GM19239 (cell line): ENCODE results near the gene TIMMDC1.
A peak's percentile ranks its signal among the peaks of the same experiment; 100 is the strongest.

Experiments used
- DNase-seq: peaks from one replicate; pipeline ENCODE4 v3.0.0; 2011; ENCODE audit warnings: low spot score; ENCODE audit not compliant: insufficient read length
- FAIRE-seq: peaks from 2 replicates; lab custom pipeline; 2011; peaks lifted over from hg19 to GRCh38; lab: Jason Lieb, UNC

TIMMDC1 gene, protein sequence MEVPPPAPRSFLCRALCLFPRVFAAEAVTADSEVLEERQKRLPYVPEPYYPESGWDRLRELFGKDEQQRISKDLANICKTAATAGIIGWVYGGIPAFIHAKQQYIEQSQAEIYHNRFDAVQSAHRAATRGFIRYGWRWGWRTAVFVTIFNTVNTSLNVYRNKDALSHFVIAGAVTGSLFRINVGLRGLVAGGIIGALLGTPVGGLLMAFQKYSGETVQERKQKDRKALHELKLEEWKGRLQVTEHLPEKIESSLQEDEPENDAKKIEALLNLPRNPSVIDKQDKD

DNA sequence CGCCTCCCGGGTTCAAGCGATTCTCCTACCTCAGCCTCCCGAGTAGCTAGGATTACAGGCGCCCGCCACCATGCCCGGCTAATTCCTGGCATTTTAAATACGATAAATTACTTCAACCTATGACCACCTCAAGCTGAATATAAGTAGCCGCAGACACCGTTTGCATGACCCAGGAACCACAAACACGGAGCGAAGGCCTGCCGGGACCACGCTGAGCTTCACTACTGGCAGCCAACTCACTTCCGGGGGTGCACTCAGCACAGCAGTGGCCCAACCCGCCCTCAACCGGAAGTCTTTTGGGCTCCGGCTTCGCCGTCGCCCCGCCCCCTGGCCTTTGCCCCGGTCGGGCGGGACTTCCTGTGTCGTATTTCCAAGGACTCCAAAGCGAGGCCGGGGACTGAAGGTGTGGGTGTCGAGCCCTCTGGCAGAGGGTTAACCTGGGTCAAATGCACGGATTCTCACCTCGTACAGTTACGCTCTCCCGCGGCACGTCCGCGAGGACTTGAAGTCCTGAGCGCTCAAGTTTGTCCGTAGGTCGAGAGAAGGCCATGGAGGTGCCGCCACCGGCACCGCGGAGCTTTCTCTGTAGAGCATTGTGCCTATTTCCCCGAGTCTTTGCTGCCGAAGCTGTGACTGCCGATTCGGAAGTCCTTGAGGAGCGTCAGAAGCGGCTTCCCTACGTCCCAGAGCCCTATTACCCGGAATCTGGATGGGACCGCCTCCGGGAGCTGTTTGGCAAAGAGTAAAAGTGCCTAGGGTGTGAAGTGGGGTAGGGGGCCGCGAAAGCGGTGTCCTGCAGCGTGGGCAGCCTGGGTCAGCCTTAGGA lies at the start of gene TIMMDC1:
Gene TIMMDC1 (plus strand): TSS at position 362 of the 826 bp plus-strand sequence. CDS start 187 bp downstream, at position 549.
- DNase-seq = peak; percentile 88
- peak; percentile 98 for FAIRE-seq

DNA sequence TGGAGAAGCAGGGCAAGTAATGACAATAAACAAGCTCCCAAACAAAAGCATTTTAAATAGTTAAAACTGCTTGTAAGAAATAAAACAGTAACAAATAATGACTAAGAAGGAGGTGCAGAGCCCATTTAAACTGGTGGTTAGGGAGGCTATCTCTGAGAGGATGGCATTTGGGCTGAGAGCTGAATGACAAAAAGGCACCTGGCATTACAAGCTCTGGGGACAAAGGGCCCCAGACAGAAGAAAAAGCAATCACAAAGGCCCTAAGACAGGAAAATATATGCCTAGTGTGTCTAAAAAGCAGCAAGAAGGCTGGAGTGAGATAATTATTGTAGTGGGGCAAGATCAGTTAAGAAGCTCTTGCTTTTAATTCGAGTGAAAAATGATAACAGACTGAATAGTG lies 44.5 kb upstream of the TIMMDC1 start:
- FAIRE-seq = no peak
- no peak for DNase-seq

DNA sequence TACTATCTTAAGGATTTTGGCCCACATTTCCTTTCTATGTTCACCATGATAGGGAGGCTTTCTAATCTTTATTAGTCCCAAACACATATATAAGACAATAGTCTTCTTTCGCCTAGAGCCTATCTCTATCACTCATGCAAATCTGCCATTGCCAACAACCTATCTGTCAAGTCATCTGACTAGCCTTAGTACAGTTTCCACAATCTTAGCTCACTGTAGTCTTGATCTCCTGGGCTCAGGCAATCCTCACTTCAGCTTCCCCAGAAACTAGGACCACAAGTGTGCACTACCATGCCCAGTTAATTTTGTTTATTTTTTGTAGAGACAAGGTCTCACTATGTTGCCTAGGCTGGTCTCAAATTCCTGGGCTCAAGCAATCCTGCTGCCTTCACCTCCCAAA lies 41.9 kb upstream of the TIMMDC1 start:
- FAIRE-seq (no peak), DNase-seq (no peak)

DNA sequence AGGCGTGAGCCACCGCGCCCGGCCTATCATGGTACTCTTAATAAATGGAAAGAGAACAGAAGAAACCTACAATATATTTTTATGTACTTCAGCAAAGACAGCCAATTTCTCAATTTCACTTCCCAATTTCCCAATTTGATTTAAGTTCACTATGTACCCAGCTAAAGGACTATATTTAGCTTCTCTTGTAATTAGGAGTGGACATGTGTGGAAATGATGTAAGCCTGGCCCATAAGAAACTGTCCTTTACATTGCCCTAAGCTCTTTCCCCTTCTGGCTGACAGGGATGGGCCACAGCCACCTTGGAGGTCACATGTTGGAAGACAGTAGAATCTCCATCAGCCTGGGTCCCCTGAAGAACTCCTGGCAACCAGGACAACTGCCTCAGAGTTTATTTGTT lies 41.1 kb upstream of the TIMMDC1 start:
- DNase-seq (no peak), FAIRE-seq (no peak)

DNA sequence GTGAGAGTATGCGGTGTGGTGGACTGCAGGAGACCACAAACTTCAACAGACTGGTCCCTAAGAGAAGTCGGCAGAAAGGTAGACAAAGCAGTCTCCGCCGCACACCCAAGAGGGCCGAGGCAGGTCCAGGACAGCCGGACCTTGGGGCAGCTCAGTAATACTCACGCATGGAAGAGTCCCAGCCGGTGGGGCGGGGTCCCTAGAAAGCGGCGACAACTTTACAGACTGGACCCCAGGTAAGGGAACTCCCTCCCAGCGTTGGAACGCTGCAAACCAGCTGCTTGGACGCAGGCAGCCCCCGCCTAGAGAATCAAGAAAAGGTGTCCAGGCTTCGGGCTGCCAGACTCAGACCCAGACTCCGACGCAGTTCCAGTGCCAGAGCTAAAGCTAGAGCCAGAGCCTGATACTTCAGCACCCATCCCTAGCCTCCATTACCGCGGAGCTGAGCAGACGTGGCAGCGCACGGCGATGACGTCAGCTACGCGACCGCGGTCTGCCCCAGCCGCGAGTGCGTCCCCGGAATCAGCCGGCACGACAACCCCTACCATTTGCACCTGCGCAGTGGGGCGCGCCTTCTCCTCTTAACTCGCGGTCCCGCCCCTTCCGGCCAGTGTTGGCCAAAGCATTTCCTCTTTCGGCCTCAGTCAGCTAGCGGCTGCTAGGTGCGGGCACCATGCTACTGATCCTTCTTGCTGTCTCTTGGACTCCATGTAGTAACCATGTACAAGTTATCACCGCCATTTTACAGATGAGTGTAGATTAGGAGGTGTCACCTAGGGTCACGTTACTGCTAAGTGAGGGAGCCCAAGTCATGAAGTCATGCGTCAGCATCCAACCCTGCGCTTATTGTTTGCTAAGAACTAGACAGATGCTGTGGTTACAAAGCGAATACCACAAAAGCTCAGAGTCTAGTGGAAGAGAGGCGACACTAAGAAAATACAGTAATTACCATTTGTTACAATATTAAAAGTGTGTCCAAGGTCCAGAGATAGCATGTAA lies 34.9 kb upstream of the TIMMDC1 start, which contains the start of gene TMEM39A:
Gene TMEM39A (minus strand): TSS at position 445 of the 999 bp plus-strand sequence. CDS start 1,541 bp downstream, outside the sequence.
- DNase-seq (peak; percentile 90), FAIRE-seq (peak; percentile 99)

DNA sequence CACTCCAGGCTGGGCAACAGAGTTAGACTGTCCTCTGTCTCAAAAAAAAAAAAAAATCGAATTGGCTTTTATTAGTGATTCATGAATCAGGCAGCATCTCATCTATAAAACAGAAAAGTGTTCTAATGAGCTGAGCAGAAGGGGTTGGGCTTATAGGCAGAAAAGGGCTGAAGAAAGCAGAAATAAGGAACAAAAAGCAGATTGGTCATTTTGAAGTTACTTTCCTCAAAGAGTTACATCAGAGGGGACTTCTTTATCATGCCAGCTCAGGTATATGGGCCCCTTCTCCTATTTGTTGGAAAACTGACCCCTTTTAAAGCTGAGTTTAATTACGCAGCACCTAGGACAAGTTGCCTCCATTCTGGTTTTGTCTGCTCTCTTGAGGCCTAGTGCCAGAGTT lies 30.3 kb upstream of the TIMMDC1 start:
- DNase-seq = no peak
- peak; percentile 14 for FAIRE-seq

DNA sequence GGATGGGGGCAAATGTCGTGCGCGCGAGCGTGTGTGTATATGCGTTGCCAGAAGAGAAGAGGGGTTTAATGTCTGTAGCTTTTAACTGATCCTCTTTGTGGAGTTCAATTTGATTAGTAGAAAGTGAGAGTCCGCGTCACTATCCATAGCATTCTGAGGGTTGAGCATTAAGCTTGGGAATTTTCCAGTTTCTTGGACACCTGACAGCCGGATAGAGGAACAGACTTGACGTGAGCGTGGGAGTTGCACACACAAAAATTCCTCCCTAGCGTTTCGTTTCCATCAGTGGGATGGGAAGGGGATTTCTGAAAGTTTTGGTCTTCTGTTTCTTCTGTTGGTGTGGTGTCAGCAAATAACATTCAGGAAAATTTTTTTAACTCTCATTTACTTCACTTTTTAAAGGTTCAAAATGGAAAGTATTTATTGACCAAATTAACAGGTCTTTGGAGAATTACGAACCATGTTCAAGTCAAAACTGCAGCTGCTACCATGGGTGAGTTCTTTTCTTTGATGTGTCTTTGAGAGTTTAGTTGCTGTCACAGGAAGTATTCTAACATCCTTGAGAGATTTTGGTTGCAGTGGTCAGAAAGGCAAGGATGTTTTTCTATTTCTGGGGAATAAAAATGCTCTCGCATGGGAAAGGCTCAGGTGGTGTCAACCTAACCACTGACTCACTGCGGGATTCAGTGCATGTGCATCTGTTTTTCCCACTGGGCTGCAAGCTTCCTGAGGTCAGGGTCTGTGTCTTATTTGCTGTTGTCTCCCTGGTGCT lies 28.7 kb upstream of the TIMMDC1 start:
- DNase-seq = no peak
- peak; percentile 86 for FAIRE-seq

DNA sequence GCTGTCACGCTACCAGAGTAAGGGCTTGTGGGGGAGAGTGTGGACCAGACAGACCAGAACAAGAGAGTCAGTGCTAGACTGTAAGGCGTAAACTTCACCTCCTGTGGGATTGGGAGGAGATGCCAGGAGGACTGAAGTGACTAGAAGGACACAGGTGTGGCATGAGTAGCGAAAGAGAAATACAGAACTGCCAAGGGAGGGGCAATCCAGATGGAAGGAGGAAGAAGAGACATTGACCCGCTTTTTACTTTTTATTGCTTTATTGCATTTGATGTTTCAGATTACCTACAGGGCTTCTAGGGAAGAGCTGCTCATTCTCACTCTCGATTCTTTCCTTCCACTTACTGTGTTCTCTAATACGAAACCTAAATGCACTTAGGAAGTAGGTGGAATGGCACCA lies 27.5 kb upstream of the TIMMDC1 start:
- FAIRE-seq (no peak), DNase-seq (no peak)

DNA sequence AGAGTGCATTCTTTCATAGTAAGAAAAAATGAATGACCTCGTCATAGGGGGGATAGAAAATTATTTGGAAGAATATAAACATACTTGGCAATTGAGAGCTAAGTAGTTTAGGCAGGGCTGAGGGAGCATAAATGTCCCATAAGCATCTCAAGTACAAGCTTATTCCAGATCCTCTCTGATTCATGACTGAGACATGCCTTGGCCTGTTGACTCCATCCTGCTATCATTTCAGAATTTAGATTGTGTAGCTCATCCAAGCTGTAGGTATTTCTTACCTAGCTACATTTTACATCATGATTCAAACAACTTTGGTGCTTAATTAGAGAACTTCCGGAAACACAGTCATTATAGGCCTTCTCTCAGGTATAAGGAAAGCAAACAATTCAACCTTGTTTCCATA lies 17.3 kb upstream of the TIMMDC1 start:
- no peak for FAIRE-seq

DNA sequence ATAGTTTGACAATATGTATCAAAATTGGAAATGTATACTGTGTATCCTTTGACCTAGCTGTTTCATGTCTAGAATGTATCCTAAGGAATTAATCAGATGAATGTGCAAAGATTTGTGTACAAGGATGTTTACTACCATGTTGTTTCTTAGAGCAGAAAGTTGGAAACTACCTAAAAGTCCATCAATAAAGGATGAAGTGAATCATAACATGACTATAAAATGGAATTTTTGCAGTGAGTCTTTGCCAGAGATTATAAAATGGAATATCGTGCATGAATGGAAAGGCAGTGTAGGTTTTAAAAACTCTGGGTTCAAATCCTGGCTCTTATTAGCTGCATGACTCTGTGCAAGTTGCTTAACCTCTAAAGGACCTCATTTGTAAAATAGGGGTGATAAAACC lies 15.2 kb upstream of the TIMMDC1 start:
- FAIRE-seq = no peak
- DNase-seq = no peak

More for the DNA sequence above, 17.3 kb upstream of the TIMMDC1 start:
- DNase-seq = no peak

DNA sequence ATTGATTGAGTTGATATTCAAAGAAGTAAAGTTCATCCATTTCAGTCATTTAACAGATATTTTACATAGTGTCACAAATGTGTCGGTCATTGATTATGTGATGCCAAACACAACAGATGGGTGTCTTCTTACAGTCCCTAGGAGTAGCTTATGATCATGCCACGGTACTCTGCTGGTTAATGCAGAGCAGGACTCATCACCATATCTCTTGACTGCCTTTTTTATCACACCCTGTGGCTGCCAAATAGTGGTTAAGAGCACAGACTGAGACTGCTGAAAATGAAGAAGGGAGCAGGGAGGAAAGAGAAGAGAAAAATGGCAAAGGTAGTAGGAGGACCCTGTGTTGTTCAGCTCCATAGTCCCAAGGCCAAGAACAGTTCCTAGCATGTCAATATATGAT lies 12.8 kb upstream of the TIMMDC1 start:
- FAIRE-seq (no peak), DNase-seq (no peak)

DNA sequence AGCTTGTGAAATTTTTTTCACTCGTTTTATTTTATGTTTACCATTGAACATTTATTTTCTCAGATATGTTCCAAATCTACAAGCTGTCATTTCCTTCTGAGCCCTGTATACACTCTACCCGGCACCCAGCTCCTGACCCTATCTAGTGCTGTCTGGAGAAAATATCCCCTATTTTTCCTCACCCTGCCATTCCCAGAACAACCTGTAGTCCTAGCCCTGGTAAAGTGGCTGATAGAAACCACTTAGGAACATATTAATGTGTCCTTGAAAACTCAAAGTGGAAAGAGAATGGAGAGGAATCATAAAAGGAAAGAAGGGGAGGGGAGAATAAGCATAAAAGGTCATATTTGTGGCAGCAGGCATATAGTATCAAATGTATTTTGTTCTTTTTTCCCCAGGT lies 8.2 kb upstream of the TIMMDC1 start:
- DNase-seq (no peak), FAIRE-seq (no peak)

DNA sequence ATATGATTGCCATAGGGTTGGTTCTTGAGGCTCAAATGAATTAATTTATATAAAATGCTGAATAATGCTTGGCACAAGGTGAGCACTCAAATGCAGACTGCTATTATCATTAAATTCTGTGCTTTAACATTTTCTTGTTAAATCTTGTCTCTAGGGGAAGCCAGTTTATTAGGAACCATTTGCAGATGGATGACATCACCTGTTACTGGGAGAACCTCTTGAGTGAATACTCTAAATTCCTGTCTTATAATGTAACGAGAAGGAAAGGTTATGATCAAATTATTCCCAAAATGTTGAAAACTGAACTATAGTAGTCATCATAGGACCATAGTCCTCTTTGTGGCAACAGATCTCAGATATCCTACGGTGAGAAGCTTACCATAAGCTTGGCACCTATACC lies 6.2 kb upstream of the TIMMDC1 start:
- no peak for DNase-seq
- FAIRE-seq = no peak

DNA sequence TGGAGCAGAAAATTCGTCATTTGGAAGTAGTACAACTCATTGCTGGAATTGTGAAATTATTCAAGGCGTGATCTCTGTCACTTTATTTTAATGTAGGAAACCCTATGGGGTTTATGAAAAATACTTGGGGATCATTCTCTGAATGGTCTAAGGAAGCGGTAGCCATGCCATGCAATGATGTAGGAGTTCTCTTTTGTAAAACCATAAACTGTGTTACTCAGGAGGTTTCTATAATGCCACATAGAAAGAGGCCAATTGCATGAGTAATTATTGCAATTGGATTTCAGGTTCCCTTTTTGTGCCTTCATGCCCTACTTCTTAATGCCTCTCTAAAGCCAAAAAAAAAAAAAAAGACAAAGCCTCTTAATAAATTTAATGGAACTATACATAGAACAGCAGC lies 5.5 kb upstream of the TIMMDC1 start:
- no peak for FAIRE-seq
- DNase-seq = no peak

DNA sequence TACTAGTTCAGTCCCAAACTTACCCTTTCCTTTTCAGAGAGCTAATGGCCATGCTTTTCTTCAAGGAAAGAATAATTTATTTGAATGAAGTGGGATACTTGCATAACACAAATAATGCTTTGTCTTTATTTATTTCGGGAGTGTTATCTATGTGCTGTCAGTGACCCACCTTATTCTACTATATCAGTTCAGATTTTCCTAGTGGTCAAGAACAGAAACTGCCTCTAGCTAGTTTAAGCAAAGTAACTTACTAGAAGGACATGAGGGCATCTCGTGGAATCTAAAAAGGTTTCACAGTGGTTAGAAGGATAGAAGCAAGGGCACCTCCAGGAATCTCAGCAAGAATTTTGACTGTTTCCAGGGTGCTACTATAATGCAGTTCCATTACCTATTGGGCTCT lies 3.8 kb upstream of the TIMMDC1 start:
- no peak for FAIRE-seq
- DNase-seq = no peak

DNA sequence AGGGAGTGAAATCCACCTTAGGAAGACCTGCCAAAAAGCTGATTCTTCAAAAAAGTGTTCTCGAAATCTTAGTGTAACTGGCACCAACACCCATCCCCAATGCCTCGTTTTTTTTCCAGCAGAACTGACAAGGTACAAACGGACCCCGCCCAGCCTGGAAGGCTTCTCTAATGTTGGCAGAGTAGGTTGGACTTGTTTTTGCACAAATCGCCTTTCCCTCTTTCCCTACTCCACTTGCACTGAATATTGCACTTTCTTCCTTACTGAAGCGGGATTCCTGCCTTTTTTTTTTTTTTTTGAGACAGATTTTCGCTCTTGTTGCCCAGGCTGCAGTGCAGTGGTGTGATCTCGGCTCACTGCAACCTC lies 544 bp upstream of the TIMMDC1 start:
- DNase-seq (no peak), FAIRE-seq (no peak)

DNA sequence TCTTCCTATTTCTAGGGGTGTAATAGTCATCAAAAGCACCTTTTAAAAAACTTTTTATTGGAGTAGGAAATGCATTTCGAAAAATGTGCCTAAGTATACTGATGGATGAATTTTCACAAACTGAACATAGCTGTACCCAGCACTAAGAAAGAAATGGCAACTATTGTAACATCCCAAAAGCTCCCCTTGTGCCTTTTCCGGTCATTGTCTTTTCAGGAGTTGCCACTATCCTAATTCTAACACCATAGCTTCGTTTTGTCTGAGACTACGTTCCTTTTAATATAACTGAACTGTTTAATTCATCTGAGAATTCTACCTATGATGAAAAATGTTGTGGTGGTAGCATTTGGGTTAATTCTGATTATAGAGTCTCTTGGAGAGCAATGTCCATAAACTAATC lies 1.9 kb downstream of the TIMMDC1 start:
- FAIRE-seq = no peak
- no peak for DNase-seq

DNA sequence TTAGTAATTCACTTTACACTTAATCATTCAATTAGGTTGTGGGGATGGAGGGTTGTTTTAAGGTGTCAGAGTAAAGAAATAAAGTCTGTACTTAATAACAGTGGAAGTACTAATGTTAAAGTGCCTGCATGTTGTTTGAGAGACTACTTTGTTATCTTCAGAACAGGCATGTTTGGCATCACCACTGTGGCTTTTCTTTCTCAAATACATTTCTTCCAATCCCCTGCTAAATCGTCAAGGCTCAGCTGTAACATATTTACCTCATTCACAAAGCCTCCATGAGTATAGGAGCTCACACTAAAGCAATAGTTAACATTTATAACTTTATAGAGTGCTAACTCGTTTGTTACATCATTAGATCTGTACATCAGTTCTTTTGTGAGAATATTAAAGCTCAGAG lies 2.6 kb downstream of the TIMMDC1 start:
- DNase-seq = no peak
- no peak for FAIRE-seq

DNA sequence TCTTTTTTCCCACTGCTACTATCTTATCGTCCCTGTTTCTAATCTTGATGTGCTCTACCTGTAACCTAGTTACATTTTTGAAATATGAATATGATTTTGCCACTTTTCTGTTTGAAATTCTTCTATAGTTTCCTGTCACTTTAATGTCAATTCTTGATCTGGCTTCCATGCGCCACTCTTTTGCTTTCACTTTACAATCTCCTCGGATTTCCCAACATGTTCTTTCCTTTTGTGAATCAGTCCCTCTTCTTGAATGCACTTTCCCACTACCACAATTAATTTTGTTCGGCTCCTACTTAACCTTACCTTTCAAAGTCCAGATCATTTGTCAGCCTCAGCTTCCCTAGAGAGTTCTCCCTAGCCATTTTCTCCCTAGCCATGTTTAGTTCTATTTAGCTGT lies 8.3 kb downstream of the TIMMDC1 start:
- DNase-seq = no peak
- no peak for FAIRE-seq

DNA sequence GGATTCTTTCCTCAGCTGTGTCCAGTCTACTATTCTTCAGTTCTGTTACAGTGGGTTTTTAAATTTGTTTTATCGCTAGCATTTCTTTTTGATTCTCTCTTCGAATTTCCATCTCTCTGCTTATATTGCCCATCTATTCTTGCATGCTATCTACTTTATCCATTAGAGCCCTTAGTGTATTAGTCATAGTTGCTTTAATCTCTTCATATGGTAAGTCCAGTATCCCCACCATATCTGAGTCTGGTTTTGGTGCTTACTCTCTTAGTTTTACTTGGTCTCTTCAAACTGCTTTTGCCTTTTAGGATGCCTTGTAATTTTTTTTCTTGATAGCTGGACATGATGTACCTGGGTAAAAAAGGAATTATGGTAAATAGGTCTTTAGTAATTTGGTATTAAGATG lies 9.1 kb downstream of the TIMMDC1 start:
- FAIRE-seq = peak; percentile 39
- no peak for DNase-seq
